ENCODE results near the gene RIIAD1.

RIIAD1 gene

GRCh38 chr1:151720554-151720953, 768 bp upstream of the RIIAD1 start:
- Histone ChIP-seq H3K27ac (ENCODE audit: low read depth, low read length) (no peak overlapping the region), H3K36me3 (ENCODE audit: control insufficient read depth in 1 of 2, insufficient read depth in 2 of 2, low read length in 2 of 2) (no peaks in the 10 kb centered on the region)
- whole genome bisulfite sequencing (ENCODE audit: extremely low coverage, insufficient coverage, insufficient read length): no CpG with 5 or more reads among the region's 5 CpGs

GRCh38 chr1:151721788-151722510, 627 bp downstream of the RIIAD1 start:
- no CpG with 5 or more reads among the region's 17 CpGs for WGBS (ENCODE audit: extremely low coverage, insufficient coverage, insufficient read length)
- no peak overlapping the region for H3K4me3 ChIP-seq (ENCODE audit: low read depth, low read length)
- no peaks in the 10 kb centered on the region for H3K79me1 ChIP-seq (ENCODE audit: low read length)
- peak; percentile 84 to 92 for DNase-seq
- no peaks in the 10 kb centered on the region for H3K36me3 ChIP-seq (ENCODE audit: control insufficient read depth in 1 of 2, insufficient read depth in 2 of 2, low read length in 2 of 2)
- H3K9me3 ChIP-seq (ENCODE audit: insufficient read depth, low read depth, low read length): no peaks in the 10 kb centered on the region
- no peak overlapping the region for H2AK5ac ChIP-seq (ENCODE audit: low read length)
- H3K79me2 ChIP-seq (ENCODE audit: control insufficient read depth, insufficient read depth, low read length, poor library complexity): no peaks in the 10 kb centered on the region
- no peak overlapping the region for H3K14ac ChIP-seq (ENCODE audit: low read length)
- no peak overlapping the region for H2AFZ ChIP-seq (ENCODE audit: insufficient read depth, low read length, poor library complexity)
- H3K27ac ChIP-seq (ENCODE audit: low read depth, low read length): no peak overlapping the region
- H4K8ac ChIP-seq (ENCODE audit: low read depth, low read length): no peak overlapping the region
- H2BK5ac ChIP-seq (ENCODE audit: low read depth, low read length, poor library complexity): no peak overlapping the region
- H3K4me2 ChIP-seq (ENCODE audit: low read length): peak overlapping the region; percentile 67
- no peak overlapping the region for H3K9ac ChIP-seq (ENCODE audit: low read length)
- no peak overlapping the region for H2BK120ac ChIP-seq (ENCODE audit: insufficient read depth, low read length, poor library complexity)
- H3K18ac ChIP-seq (ENCODE audit: low read length): no peak overlapping the region
- H3K23ac ChIP-seq (ENCODE audit: low read length): no peak overlapping the region
- H4K91ac ChIP-seq (ENCODE audit: low read depth, low read length): no peak overlapping the region
- H3K27me3 ChIP-seq (ENCODE audit: insufficient read depth, low read length): peaks cover 32% of the 10 kb centered on the region
- H4K12ac ChIP-seq (ENCODE audit: low read depth, low read length): no peak overlapping the region
- no peak overlapping the region for H3K4ac ChIP-seq (ENCODE audit: low read depth, low read length)
- peaks cover 3% of the 10 kb centered on the region in 2 experiments for H3K4me1 ChIP-seq (ENCODE audit: control insufficient read depth in 1 of 2, insufficient read depth in 2 of 2, low read length in 2 of 2)
- no peak overlapping the region for H2BK12ac ChIP-seq (ENCODE audit: low read length)

More at GRCh38 chr1:151720554-151720953, 768 bp upstream of the RIIAD1 start:
- Histone ChIP-seq H3K79me2 (ENCODE audit: control insufficient read depth, insufficient read depth, low read length, poor library complexity) (no peaks in the 10 kb centered on the region), H3K18ac (ENCODE audit: low read length) (no peak overlapping the region), H3K9ac (ENCODE audit: low read length) (no peak overlapping the region), H3K23ac (ENCODE audit: low read length) (no peak overlapping the region), H4K91ac (ENCODE audit: low read depth, low read length) (no peak overlapping the region), H3K14ac (ENCODE audit: low read length) (no peak overlapping the region), H3K79me1 (ENCODE audit: low read length) (no peaks in the 10 kb centered on the region), H3K4me3 (ENCODE audit: low read depth, low read length) (no peak overlapping the region), H2AFZ (ENCODE audit: insufficient read depth, low read length, poor library complexity) (no peak overlapping the region), H3K4me1 (ENCODE audit: control insufficient read depth in 1 of 2, insufficient read depth in 2 of 2, low read length in 2 of 2) (peaks cover 3% of the 10 kb centered on the region in 2 experiments), H2BK120ac (ENCODE audit: insufficient read depth, low read length, poor library complexity) (no peak overlapping the region), H3K27me3 (ENCODE audit: insufficient read depth, low read length) (peaks cover 36% of the 10 kb centered on the region), H2BK5ac (ENCODE audit: low read depth, low read length, poor library complexity) (no peak overlapping the region), H2AK5ac (ENCODE audit: low read length) (no peak overlapping the region), H3K4ac (ENCODE audit: low read depth, low read length) (no peak overlapping the region), H4K8ac (ENCODE audit: low read depth, low read length) (no peak overlapping the region), H3K9me3 (ENCODE audit: insufficient read depth, low read depth, low read length) (no peaks in the 10 kb centered on the region), H3K4me2 (ENCODE audit: low read length) (no peak overlapping the region), H4K12ac (ENCODE audit: low read depth, low read length) (no peak overlapping the region), H2BK12ac (ENCODE audit: low read length) (no peak overlapping the region)
- DNase-seq: no peak

DNA sequence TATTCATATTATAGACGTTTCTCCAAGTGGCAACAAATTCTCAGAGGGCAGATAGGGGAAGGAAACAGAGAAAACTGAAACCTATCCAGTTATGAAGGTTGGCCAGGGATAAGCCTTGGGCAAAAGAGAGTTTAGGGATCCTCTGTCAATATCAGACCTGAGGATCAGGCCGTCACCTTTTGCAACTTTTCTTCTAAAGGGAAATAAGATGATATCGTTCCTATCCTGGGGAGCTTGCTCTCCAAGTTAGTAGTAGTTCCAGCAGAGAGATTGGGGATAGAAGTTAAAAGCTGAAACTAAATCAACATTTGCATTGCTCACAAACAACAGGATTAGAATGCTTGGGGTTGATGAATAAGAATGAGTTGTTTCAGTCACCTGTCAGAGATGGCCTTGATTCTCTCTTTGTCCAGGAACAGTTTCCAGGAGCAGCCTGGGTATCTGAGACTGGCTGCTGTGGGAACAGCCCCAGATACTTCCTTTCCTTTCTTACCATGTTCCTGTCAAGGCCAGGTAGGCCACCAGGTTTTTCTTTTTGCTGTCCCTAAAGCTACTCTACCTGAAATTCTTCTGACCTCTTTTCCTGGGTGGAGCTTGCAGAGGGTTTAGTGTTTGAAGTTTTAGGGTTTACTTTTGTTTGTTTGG, 2.5 kb downstream of the RIIAD1 start:
- H3K9me3 ChIP-seq (ENCODE audit: insufficient read depth, low read depth, low read length): no peaks in the 10 kb centered on the region
- no peaks in the 10 kb centered on the region for H3K79me1 ChIP-seq (ENCODE audit: low read length)
- H4K8ac ChIP-seq (ENCODE audit: low read depth, low read length): no peak overlapping the region
- H2AFZ ChIP-seq (ENCODE audit: insufficient read depth, low read length, poor library complexity): no peak overlapping the region
- H2BK12ac ChIP-seq (ENCODE audit: low read length): no peak overlapping the region
- H3K4me1 ChIP-seq (ENCODE audit: control insufficient read depth in 1 of 2, insufficient read depth in 2 of 2, low read length in 2 of 2): peaks cover 3% of the 10 kb centered on the region in 2 experiments
- H3K4ac ChIP-seq (ENCODE audit: low read depth, low read length): no peak overlapping the region
- H3K4me2 ChIP-seq (ENCODE audit: low read length): no peak overlapping the region
- no peak overlapping the region for H3K23ac ChIP-seq (ENCODE audit: low read length)
- H3K79me2 ChIP-seq (ENCODE audit: control insufficient read depth, insufficient read depth, low read length, poor library complexity): no peaks in the 10 kb centered on the region
- H3K9ac ChIP-seq (ENCODE audit: low read length): no peak overlapping the region
- no peak overlapping the region for H3K14ac ChIP-seq (ENCODE audit: low read length)
- H3K27me3 ChIP-seq (ENCODE audit: insufficient read depth, low read length): peaks cover 25% of the 10 kb centered on the region
- no peak overlapping the region for H2BK120ac ChIP-seq (ENCODE audit: insufficient read depth, low read length, poor library complexity)
- WGBS (ENCODE audit: extremely low coverage, insufficient coverage, insufficient read length): no CpG with 5 or more reads among the region's 3 CpGs
- H3K18ac ChIP-seq (ENCODE audit: low read length): no peak overlapping the region
- H2BK5ac ChIP-seq (ENCODE audit: low read depth, low read length, poor library complexity): no peak overlapping the region
- no peak overlapping the region for H4K12ac ChIP-seq (ENCODE audit: low read depth, low read length)
- H3K27ac ChIP-seq (ENCODE audit: low read depth, low read length): no peak overlapping the region
- H2AK5ac ChIP-seq (ENCODE audit: low read length): no peak overlapping the region
- H3K4me3 ChIP-seq (ENCODE audit: low read depth, low read length): no peak overlapping the region
- DNase-seq: no peak
- H3K36me3 ChIP-seq (ENCODE audit: control insufficient read depth in 1 of 2, insufficient read depth in 2 of 2, low read length in 2 of 2): no peaks in the 10 kb centered on the region
- H4K91ac ChIP-seq (ENCODE audit: low read depth, low read length): no peak overlapping the region

DNA sequence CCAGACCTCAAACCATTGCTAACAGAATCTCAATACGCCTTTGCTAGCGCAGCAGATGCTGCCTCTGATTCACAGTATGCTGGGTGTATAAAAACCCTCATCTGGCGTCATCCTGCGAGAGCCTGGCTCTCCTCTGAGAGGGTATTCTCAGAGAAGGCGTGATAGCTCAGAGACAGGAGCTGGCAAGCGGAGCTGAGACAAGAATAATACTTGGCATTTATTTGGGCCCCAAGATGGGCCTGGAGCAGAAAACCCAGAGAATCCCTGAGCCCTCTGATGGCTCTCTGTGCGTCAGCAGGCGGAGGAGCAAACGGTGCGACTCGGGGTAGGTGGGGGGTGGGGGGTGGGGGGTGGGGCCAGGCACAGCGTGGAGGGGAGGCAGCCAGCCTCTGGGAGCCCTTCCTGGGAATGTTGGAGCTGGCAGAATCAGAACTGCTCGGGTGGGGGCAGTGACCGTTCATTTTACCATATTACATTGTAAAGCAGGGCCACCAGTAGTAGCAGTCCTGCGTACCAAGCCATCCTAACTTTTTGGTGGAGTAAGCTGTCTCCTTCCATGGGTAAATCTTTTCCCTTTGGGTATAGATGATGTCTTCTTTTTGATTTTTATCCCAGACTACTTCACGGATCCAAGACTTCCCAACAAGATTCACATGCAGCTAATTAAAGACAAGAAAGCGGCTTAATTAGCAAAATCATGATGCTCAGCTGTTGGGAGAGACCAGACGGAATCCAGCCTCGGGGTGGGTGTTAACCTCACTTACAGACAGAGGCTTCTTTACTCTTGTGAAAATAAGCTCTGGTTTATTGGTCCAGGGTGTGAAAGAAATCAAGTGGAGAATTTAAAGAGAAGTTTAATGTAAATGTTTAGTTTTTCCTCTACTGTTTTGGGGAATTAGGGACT, 7.1 kb downstream of the RIIAD1 start:
- Histone ChIP-seq H3K23ac (ENCODE audit: low read length) (no peak overlapping the region), H3K18ac (ENCODE audit: low read length) (no peak overlapping the region), H2AK5ac (ENCODE audit: low read length) (no peak overlapping the region), H3K79me2 (ENCODE audit: control insufficient read depth, insufficient read depth, low read length, poor library complexity) (no peaks in the 10 kb centered on the region), H3K79me1 (ENCODE audit: low read length) (no peaks in the 10 kb centered on the region), H4K8ac (ENCODE audit: low read depth, low read length) (no peak overlapping the region), H3K4ac (ENCODE audit: low read depth, low read length) (no peak overlapping the region), H2BK12ac (ENCODE audit: low read length) (no peak overlapping the region), H3K9me3 (ENCODE audit: insufficient read depth, low read depth, low read length) (no peaks in the 10 kb centered on the region), H4K12ac (ENCODE audit: low read depth, low read length) (no peak overlapping the region), H3K36me3 (ENCODE audit: control insufficient read depth in 1 of 2, insufficient read depth in 2 of 2, low read length in 2 of 2) (no peaks in the 10 kb centered on the region), H2BK5ac (ENCODE audit: low read depth, low read length, poor library complexity) (no peak overlapping the region), H3K9ac (ENCODE audit: low read length) (no peak overlapping the region), H2BK120ac (ENCODE audit: insufficient read depth, low read length, poor library complexity) (no peak overlapping the region), H3K14ac (ENCODE audit: low read length) (no peak overlapping the region), H2AFZ (ENCODE audit: insufficient read depth, low read length, poor library complexity) (no peak overlapping the region), H3K4me1 (ENCODE audit: control insufficient read depth in 1 of 2, insufficient read depth in 2 of 2, low read length in 2 of 2) (no peaks in the 10 kb centered on the region), H3K4me3 (ENCODE audit: low read depth, low read length) (no peak overlapping the region), H3K27ac (ENCODE audit: low read depth, low read length) (no peak overlapping the region), H3K27me3 (ENCODE audit: insufficient read depth, low read length) (no peaks in the 10 kb centered on the region), H4K91ac (ENCODE audit: low read depth, low read length) (no peak overlapping the region), H3K4me2 (ENCODE audit: low read length) (no peak overlapping the region)
- peak in 1 of 2 donors; percentile 39 for DNase-seq
- no CpG with 5 or more reads among the region's 19 CpGs for WGBS (ENCODE audit: extremely low coverage, insufficient coverage, insufficient read length)
